Uterus (tissue), 4 donors: ENCODE data around the gene C16orf92. TPM values are rescaled to one million over a fixed set of nuclear protein-coding genes. Genes with fewer than 3 reads are reported as not detected.

Experiments used
- DNase-seq, 2 donors: peaks; one replicate each; pipeline ENCODE4 v3.0.0-alpha.2; 2019 to 2020
- H3K27ac ChIP-seq, 2 donors: fragments of 200-600 bp; sonication (generic); 1 replicate in 1 of 2; 2 replicates in 1 of 2; pipeline ENCODE4 v1.5.1; 2016 to 2018
- H3K27me3 ChIP-seq, 2 donors: fragments of 200-600 bp; sonication (generic); one replicate each; pipeline ENCODE4 v1.5.1; 2018 to 2019; ENCODE audit warnings: control low read depth in 1 of 2
- H3K36me3 ChIP-seq, 2 donors: fragments of 200-600 bp; sonication (generic); one replicate each; pipeline ENCODE4 v1.5.1; 2019; ENCODE audit warnings: control low read depth in 1 of 2
- H3K4me1 ChIP-seq, 2 donors: fragments of 200-600 bp; sonication (generic); one replicate each; pipeline ENCODE4 v1.5.1; 2018 to 2019; ENCODE audit warnings: control low read depth in 1 of 2
- H3K4me3 ChIP-seq, 2 donors: fragments of 200-600 bp; sonication (generic); 1 replicate in 1 of 2; 2 replicates in 1 of 2; pipeline ENCODE4 v1.5.1; 2018 to 2019; ENCODE audit warnings: mild to moderate bottlenecking in 1 of 2
- H3K9me3 ChIP-seq, 2 donors: fragments of 200-600 bp; sonication (generic); one replicate each; pipeline ENCODE4 v1.5.1; 2019; ENCODE audit warnings: control low read depth in 1 of 2
- POLR2A ChIP-seq, 2 donors: fragments of 450-650 bp; IDR thresholded peaks; one replicate each; pipeline ENCODE4 v1.6.1; 2016; ENCODE audit warnings: antibody characterized with exemption in 2 of 2, mild to moderate bottlenecking in 1 of 2, moderate library complexity in 1 of 2
- intact Hi-C: fragments of 100-400 bp; cut with DNase I; formaldehyde crosslinking; loops from one replicate; pipeline ENCODE4 v1.15.1; 2023; ENCODE audit warnings: low total_unique reads
- total RNA-seq, 4 donors: library from RNA; depleted of rRNA in 3 of 4; stranded (reverse); fragments of >200 nt in 3 of 4; gene quantifications; one replicate each; pipeline versions ENCODE4 v1.1.0 to v1.2.4, GENCODE V29; 2014 to 2023
- TF ChIP-seq, protein P1 (sequence below), 4 experiments: fragments of 200-600 bp in 2 of 4; fragments of 450-650 bp in 2 of 4; sonication (generic) in 2 of 4; IDR thresholded peaks; one replicate each; pipeline ENCODE4 v1.5.1; 2016 to 2019; ENCODE audit warnings: antibody characterized with exemption in 4 of 4, mild to moderate bottlenecking in 2 of 4, moderate library complexity in 1 of 4
- donor health status: DM: yes; HTN: yes; CAD: no.

C16orf92 gene
- total RNA-seq, 4 donors from 2014 or later = not detected

DNA sequence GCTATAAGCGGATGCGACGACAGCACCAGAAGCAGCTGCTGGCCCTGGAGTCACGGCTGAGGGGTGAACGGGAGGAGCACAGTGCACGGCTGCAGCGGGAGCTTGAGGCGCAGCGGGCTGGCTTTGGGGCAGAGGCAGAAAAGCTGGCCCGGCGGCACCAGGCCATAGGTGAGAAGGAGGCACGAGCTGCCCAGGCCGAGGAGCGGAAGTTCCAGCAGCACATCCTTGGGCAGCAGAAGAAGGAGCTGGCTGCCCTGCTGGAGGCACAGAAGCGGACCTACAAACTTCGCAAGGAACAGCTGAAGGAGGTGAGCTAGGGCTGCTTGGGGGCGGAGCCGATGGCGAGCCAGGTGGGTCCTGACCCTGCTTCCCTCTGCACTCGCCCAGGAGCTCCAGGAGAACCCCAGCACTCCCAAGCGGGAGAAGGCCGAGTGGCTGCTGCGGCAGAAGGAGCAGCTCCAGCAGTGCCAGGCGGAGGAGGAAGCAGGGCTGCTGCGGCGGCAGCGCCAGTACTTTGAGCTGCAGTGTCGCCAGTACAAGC lies 37.7 kb upstream of the C16orf92 start:
- H3K27ac ChIP-seq = no peak overlapping the region
- H3K4me1 ChIP-seq = no peaks in the 10 kb centered on the region
- no peaks in the 10 kb centered on the region for H3K36me3 ChIP-seq
- H3K4me3 ChIP-seq = no peak overlapping the region
- no peak for DNase-seq
- intact Hi-C loops = no loop called here
- H3K27me3 ChIP-seq = no peaks in the 10 kb centered on the region
- TF ChIP-seq, protein P1, sequence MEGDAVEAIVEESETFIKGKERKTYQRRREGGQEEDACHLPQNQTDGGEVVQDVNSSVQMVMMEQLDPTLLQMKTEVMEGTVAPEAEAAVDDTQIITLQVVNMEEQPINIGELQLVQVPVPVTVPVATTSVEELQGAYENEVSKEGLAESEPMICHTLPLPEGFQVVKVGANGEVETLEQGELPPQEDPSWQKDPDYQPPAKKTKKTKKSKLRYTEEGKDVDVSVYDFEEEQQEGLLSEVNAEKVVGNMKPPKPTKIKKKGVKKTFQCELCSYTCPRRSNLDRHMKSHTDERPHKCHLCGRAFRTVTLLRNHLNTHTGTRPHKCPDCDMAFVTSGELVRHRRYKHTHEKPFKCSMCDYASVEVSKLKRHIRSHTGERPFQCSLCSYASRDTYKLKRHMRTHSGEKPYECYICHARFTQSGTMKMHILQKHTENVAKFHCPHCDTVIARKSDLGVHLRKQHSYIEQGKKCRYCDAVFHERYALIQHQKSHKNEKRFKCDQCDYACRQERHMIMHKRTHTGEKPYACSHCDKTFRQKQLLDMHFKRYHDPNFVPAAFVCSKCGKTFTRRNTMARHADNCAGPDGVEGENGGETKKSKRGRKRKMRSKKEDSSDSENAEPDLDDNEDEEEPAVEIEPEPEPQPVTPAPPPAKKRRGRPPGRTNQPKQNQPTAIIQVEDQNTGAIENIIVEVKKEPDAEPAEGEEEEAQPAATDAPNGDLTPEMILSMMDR (IDR thresholded peaks at IDR 0.05) = no peak
- TF ChIP-seq POLR2A (IDR thresholded peaks at IDR 0.05) = no peak
- H3K9me3 ChIP-seq = no peaks in the 10 kb centered on the region

DNA sequence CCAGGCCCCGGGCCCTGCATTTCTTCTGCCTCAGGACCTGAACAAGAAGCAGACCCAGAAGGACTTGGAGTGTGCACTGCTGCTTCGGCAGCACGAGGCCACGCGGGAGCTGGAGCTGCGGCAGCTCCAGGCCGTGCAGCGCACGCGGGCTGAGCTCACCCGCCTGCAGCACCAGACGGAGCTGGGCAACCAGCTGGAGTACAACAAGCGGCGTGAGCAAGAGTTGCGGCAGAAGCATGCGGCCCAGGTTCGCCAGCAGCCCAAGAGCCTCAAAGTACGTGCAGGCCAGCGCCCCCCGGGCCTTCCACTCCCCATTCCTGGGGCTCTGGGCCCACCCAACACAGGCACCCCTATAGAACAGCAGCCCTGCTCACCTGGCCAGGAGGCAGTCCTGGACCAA lies 36.8 kb upstream of the C16orf92 start:
- intact Hi-C loops = no loop called here
- TF ChIP-seq, protein P1 (IDR thresholded peaks at IDR 0.05) = no peak
- no peak for TF ChIP-seq POLR2A (IDR thresholded peaks at IDR 0.05)
- Histone ChIP-seq H3K4me1 (no peaks in the 10 kb centered on the region), H3K9me3 (no peaks in the 10 kb centered on the region), H3K27me3 (no peaks in the 10 kb centered on the region), H3K27ac (no peak overlapping the region), H3K36me3 (no peaks in the 10 kb centered on the region), H3K4me3 (no peak overlapping the region)
- no peak for DNase-seq

DNA sequence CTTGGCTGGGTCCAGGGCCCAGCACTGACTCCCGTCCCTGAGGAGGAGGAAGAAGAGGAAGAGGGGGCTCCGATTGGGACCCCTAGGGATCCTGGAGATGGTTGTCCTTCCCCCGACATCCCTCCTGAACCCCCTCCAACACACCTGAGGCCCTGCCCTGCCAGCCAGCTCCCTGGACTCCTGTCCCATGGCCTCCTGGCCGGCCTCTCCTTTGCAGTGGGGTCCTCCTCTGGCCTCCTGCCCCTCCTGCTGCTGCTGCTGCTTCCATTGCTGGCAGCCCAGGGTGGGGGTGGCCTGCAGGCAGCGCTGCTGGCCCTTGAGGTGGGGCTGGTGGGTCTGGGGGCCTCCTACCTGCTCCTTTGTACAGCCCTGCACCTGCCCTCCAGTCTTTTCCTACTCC lies 36.1 kb upstream of the C16orf92 start:
- Histone ChIP-seq H3K4me1 (no peaks in the 10 kb centered on the region), H3K4me3 (no peak overlapping the region), H3K36me3 (no peaks in the 10 kb centered on the region), H3K9me3 (no peaks in the 10 kb centered on the region), H3K27ac (no peak overlapping the region), H3K27me3 (no peaks in the 10 kb centered on the region)
- no peak for DNase-seq
- intact Hi-C loops = no loop called here
- no peak for TF ChIP-seq POLR2A (IDR thresholded peaks at IDR 0.05)
- TF ChIP-seq, protein P1 (IDR thresholded peaks at IDR 0.05) = no peak

DNA sequence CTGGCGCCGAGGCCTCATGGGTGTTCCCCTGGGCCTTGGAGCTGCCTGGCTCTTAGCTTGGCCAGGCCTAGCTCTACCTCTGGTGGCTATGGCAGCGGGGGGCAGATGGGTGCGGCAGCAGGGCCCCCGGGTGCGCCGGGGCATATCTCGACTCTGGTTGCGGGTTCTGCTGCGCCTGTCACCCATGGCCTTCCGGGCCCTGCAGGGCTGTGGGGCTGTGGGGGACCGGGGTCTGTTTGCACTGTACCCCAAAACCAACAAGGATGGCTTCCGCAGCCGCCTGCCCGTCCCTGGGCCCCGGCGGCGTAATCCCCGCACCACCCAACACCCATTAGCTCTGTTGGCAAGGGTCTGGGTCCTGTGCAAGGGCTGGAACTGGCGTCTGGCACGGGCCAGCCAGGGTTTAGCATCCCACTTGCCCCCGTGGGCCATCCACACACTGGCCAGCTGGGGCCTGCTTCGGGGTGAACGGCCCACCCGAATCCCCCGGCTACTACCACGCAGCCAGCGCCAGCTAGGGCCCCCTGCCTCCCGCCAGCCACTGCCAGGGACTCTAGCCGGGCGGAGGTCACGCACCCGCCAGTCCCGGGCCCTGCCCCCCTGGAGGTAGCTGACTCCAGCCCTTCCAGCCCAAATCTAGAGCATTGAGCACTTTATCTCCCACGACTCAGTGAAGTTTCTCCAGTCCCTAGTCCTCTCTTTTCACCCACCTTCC lies 35.5 kb upstream of the C16orf92 start:
- Histone ChIP-seq H3K27ac (no peak overlapping the region), H3K9me3 (no peaks in the 10 kb centered on the region), H3K4me1 (no peaks in the 10 kb centered on the region), H3K4me3 (no peak overlapping the region), H3K36me3 (no peaks in the 10 kb centered on the region), H3K27me3 (no peaks in the 10 kb centered on the region)
- intact Hi-C loops = no loop called here
- DNase-seq = no peak
- TF ChIP-seq POLR2A (IDR thresholded peaks at IDR 0.05) = no peak
- TF ChIP-seq, protein P1 (IDR thresholded peaks at IDR 0.05) = no peak

DNA sequence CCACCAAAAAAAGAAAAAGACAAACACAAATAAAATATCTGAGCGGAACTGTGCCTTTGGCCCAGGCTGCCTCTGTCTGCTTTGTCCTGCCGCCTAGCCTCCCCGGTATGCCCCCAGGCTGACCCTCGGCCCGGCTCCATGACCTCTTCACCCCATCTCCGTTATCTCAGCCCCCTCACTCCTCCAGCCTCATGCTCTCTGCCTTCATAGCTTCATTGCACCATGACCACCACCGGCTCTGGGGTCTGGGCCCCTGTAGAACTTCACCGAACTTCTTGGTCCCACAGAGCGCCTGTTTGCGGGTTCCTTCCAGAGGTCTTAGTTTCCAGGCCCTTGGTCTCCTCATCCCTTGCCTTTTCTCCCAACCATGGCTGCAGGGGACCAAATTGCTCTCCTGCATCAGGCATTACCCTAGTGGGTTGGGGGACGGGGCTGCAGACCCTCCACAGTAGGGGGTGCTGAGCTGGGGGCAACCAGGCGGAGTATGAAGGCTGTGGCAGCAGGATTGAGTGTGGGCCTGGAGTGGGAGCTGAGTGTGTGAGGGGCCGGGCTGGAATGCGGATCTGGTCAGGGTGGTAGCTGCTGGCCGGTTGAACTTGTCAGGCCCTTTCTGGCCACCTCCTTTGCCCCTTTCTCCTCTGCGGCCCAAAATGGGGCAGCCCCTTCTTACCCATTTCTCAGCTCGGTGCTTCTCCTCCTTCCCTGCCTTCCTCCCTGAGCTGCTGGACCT lies 34.5 kb upstream of the C16orf92 start:
- intact Hi-C loops = no loop called here
- no peak overlapping the region for H3K27ac ChIP-seq
- H3K27me3 ChIP-seq = no peaks in the 10 kb centered on the region
- H3K4me1 ChIP-seq = no peaks in the 10 kb centered on the region
- DNase-seq = no peak
- H3K36me3 ChIP-seq = no peaks in the 10 kb centered on the region
- TF ChIP-seq, protein P1 (IDR thresholded peaks at IDR 0.05) = no peak
- no peak for TF ChIP-seq POLR2A (IDR thresholded peaks at IDR 0.05)
- no peaks in the 10 kb centered on the region for H3K9me3 ChIP-seq
- no peak overlapping the region for H3K4me3 ChIP-seq
